Measurements from ENCODE around the gene ELMOD1.

ELMOD1 gene

DNA sequence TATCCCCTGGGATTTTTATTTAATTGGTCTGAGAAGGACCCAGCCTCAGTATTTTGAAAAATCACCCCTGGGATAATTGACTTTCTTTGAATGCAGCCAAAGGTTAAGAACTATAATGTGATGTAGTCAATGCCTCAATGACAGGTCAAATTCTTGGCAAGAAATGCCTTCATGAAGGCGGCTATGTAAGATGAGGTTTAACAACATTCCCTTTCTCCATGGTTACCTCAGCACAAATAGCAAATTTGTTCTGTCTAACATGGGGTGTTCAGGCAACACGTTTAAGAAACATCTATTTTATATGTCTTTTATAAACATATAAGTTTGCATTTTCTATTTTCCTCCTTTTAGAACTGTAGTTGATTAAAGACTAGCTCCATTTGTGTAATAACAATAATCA lies 115.6 kb downstream of the ELMOD1 start:
- Histone ChIP-seq H3K4me3 (ENCODE audit: low read depth, low read length) (no peak overlapping the region), H3K9me3 (ENCODE audit: control insufficient read depth, insufficient read depth, low read depth, low read length) (no peaks in the 10 kb centered on the region), H3K4me1 (ENCODE audit: control insufficient read depth, insufficient read depth, low read length) (no peaks in the 10 kb centered on the region), H3K36me3 (ENCODE audit: control insufficient read depth in 2 of 2, insufficient read depth in 1 of 2, low read length in 2 of 2) (no peaks in the 10 kb centered on the region), H3K27ac (ENCODE audit: extremely low read depth, low read depth, low read length) (no peak overlapping the region)
- ChIA-PET POLR2A (no interaction called here), CTCF (interaction anchor here (0.5 to 1.1 kb wide), 3 partner anchors 11 to 1613 kb away, joined by 3 to 4 read pairs (median 4); no protein-coding TSS in a partner anchor)
- TF ChIP-seq ZNF133 (tag by site-specific recombination; IDR thresholded peaks at IDR 0.05) (no peak), ZNF621 (tag by site-specific recombination; IDR thresholded peaks at IDR 0.05) (no peak), ATF2 (tag by site-specific recombination; IDR thresholded peaks at IDR 0.05; ENCODE audit: low read depth) (no peak), ZBTB20 (tag by site-specific recombination; IDR thresholded peaks at IDR 0.05) (no peak), ZNF302 (tag by site-specific recombination; IDR thresholded peaks at IDR 0.05; ENCODE audit: low read depth) (no peak), BCL11A (tag by site-specific recombination; IDR thresholded peaks at IDR 0.05; ENCODE audit: low read depth) (no peak), ZNF157 (tag by site-specific recombination; IDR thresholded peaks at IDR 0.05) (no peak), ZNF660 (tag by site-specific recombination; IDR thresholded peaks at IDR 0.05) (no peak), ZSCAN23 (tag by site-specific recombination; IDR thresholded peaks at IDR 0.05) (no peak), GFI1B (tag by site-specific recombination; IDR thresholded peaks at IDR 0.05) (no peak), SALL2 (tag by site-specific recombination; IDR thresholded peaks at IDR 0.05; ENCODE audit: borderline replicate concordance) (no peak), ZBTB11 (tag by site-specific recombination; conservative IDR thresholded peaks at IDR 0.05; ENCODE audit: low read depth) (no peak)

DNA sequence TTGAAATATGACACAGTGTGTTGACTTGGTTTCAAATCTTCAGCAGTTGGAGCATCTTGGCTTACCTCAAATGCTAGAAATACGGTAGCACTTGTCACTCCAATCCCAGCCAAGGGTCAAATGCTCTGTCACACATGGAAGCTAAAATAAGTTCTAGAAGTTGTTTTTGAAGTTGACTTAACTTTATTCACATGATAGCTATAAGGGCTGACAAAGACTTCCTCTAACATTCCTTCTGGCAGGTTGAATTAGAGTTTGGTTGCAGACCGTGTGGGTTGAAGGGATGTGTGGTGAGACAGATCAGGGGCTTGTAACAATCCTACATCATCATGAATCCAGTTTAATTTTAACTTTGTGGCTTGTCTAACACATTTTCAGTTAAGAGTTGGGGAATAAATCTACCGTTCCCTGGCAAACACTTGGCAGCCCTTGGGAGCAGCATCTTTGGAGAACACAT lies 116.3 kb downstream of the ELMOD1 start:
- Histone ChIP-seq H3K9me3 (ENCODE audit: control insufficient read depth, insufficient read depth, low read depth, low read length) (no peaks in the 10 kb centered on the region), H3K4me3 (ENCODE audit: low read depth, low read length) (no peak overlapping the region), H3K4me1 (ENCODE audit: control insufficient read depth, insufficient read depth, low read length) (no peaks in the 10 kb centered on the region), H3K27ac (ENCODE audit: extremely low read depth, low read depth, low read length) (no peak overlapping the region), H3K36me3 (ENCODE audit: control insufficient read depth in 2 of 2, insufficient read depth in 1 of 2, low read length in 2 of 2) (no peaks in the 10 kb centered on the region)
- ChIA-PET CTCF (interaction anchor here (0.7 kb wide), 1 partner anchor 147 kb away, joined by 3 read pairs; no protein-coding TSS in a partner anchor), POLR2A (no interaction called here)
- TF ChIP-seq, protein P1, sequence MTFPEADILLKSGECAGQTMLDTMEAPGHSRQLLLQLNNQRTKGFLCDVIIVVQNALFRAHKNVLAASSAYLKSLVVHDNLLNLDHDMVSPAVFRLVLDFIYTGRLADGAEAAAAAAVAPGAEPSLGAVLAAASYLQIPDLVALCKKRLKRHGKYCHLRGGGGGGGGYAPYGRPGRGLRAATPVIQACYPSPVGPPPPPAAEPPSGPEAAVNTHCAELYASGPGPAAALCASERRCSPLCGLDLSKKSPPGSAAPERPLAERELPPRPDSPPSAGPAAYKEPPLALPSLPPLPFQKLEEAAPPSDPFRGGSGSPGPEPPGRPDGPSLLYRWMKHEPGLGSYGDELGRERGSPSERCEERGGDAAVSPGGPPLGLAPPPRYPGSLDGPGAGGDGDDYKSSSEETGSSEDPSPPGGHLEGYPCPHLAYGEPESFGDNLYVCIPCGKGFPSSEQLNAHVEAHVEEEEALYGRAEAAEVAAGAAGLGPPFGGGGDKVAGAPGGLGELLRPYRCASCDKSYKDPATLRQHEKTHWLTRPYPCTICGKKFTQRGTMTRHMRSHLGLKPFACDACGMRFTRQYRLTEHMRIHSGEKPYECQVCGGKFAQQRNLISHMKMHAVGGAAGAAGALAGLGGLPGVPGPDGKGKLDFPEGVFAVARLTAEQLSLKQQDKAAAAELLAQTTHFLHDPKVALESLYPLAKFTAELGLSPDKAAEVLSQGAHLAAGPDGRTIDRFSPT (tag by site-specific recombination; IDR thresholded peaks at IDR 0.05), result no peak
- TF ChIP-seq, protein P2, sequence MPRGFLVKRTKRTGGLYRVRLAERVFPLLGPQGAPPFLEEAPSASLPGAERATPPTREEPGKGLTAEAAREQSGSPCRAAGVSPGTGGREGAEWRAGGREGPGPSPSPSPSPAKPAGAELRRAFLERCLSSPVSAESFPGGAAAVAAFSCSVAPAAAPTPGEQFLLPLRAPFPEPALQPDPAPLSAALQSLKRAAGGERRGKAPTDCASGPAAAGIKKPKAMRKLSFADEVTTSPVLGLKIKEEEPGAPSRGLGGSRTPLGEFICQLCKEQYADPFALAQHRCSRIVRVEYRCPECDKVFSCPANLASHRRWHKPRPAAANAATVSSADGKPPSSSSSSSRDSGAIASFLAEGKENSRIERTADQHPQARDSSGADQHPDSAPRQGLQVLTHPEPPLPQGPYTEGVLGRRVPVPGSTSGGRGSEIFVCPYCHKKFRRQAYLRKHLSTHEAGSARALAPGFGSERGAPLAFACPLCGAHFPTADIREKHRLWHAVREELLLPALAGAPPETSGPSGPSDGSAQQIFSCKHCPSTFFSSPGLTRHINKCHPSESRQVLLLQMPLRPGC (tag by site-specific recombination; IDR thresholded peaks at IDR 0.05), result no peak
- no peak for TF ChIP-seq ZNF366 (tag by site-specific recombination; conservative IDR thresholded peaks at IDR 0.05)
- no peak for TF ChIP-seq ZNF830 (tag by site-specific recombination; IDR thresholded peaks at IDR 0.05; ENCODE audit: low read depth)
- no peak for TF ChIP-seq ZNF18 (tag by site-specific recombination; IDR thresholded peaks at IDR 0.05)
- no peak for TF ChIP-seq ZNF140 (tag by site-specific recombination; IDR thresholded peaks at IDR 0.05)
- TF ChIP-seq ZNF560 (tag by site-specific recombination; IDR thresholded peaks at IDR 0.05; ENCODE audit: borderline replicate concordance), result no peak
